Stimulated activated effector memory CD8-positive, alpha-beta T cell treated with anti-CD3 and anti-CD28 coated beads, Interleukin-12 subunit alpha, Interleukin-12 subunit beta, amount 100 ng/mL, for 72 hours (primary cell): ENCODE measurements around the gene APOL1.
"Not testable (repeated sequence)": the region's sequence is repeated elsewhere in the genome, so short reads cannot be mapped to it uniquely, and the experiment has no call there.

Experiments
- ATAC-seq: fragments of 150-1000 bp; cut with Tn5 transposase; 2 replicates; pipeline ENCODE4 v1.10.0; 2021
- DNase-seq, 2 donors: peaks; one replicate each; pipeline ENCODE4 v3.0.0; 2021 to 2022; ENCODE audit warnings: low spot score in 2 of 2
- H3K27ac Mint-ChIP-seq: one replicate; pipeline ENCODE4 v1.8.0; 2022; ENCODE audit warnings: mild to moderate bottlenecking, mixed read lengths
- H3K36me3 Mint-ChIP-seq: one replicate; pipeline ENCODE4 v1.8.0; 2022; ENCODE audit warnings: mild to moderate bottlenecking, mixed read lengths
- H3K4me1 Mint-ChIP-seq: one replicate; pipeline ENCODE4 v1.8.0; 2022; ENCODE audit warnings: mixed read lengths
- H3K4me3 Mint-ChIP-seq: one replicate; pipeline ENCODE4 v1.8.0; 2022; ENCODE audit warnings: mild to moderate bottlenecking, mixed read lengths
- H3K9me3 Mint-ChIP-seq: one replicate; pipeline ENCODE4 v1.8.0; 2022; ENCODE audit warnings: mixed read lengths

APOL1 gene

GRCh38 chr22:36247955-36248354 is 5.0 kb upstream of the APOL1 start:
- H3K4me1 Mint-ChIP-seq, result peaks cover 17% of the 10 kb centered on the region
- H3K27ac Mint-ChIP-seq, result no peak overlapping the region
- no peak for DNase-seq

GRCh38 chr22:36249160-36249559 is 3.8 kb upstream of the APOL1 start:
- H3K4me1 Mint-ChIP-seq, result peaks cover 29% of the 10 kb centered on the region
- DNase-seq, result no peak
- H3K36me3 Mint-ChIP-seq, result peaks cover 14% of the 10 kb centered on the region
- no peaks in the 10 kb centered on the region for H3K9me3 Mint-ChIP-seq
- no peak for ATAC-seq
- H3K27ac Mint-ChIP-seq, result no peak overlapping the region
- no peak overlapping the region for H3K4me3 Mint-ChIP-seq

More at GRCh38 chr22:36247955-36248354, 5.0 kb upstream of the APOL1 start:
- ATAC-seq, result no peak
- Mint-ChIP-seq H3K4me3 (no peak overlapping the region), H3K9me3 (no peaks in the 10 kb centered on the region), H3K36me3 (peaks cover 7% of the 10 kb centered on the region)

DNA sequence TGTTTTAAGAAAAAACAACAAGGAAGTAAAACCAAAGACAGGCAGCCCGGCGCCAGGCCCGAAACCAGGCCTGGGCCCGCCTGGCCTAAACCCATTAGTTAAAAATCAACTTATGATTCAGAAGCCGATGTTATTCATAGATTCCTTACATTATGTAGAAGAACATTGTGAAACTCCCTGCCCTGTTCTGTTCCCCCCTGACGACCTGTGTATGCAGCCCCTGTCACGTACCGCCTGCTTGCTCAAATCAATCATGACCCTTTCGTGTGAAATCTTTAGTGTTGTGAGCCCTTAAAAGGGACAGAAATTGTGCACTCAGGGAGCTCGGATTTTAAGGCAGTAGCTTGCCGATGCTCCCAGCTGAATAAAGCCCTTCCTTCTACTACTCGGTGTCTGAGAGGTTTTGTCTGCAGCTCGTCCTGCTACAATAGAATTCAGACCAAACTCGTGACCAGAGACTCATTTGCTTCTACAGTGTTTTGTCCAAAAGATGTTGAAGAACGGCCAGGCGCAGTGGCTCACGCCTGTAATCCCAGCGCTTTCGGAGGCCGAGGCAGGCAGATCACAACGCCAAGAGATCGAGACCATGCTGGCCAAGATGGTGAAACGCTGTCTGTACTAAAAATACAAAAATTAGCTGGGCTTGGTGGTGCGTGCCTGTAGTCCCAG is 2.5 kb upstream of the APOL1 start:
- H3K4me1 Mint-ChIP-seq, result peaks cover 42% of the 10 kb centered on the region
- peaks cover 18% of the 10 kb centered on the region for H3K36me3 Mint-ChIP-seq
- peak overlapping the region; percentile 32 for H3K27ac Mint-ChIP-seq
- DNase-seq, H3K4me3 Mint-ChIP-seq, H3K9me3 Mint-ChIP-seq, ATAC-seq: not testable (repeated sequence)

DNA sequence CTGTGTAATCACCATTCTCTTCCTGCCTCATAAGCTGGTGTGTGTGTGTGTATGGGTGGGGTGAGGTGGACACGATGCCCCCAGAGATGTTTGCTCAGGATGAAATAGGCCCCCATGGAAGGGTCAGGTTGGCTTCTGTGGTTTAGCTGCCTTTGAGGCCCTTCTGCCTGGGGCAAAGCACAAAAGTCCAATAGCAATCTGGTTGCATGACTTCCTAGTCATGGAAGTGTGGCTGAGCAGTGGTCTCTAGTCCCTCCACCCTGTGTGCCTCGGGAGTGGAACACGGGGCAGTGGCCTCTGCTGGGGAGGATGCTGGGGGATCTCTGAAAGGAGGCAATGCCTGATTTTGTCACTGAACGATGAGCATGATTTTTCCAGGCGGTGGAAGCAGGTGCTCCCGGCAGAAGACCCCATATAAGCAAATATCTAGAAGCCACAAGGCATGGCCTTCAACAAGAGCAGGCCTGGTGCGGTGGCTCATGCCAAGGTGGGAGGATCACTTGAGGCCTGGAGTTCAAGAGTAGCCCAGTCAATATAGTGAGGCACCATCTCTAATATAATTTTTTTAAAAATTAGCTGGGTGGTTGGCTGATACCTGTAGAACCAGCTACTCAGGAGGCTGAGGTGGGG is 839 bp upstream of the APOL1 start:
- peak overlapping the region; percentile 96 for H3K4me3 Mint-ChIP-seq
- ATAC-seq, H3K9me3 Mint-ChIP-seq, DNase-seq: not testable (repeated sequence)
- peaks cover 59% of the 10 kb centered on the region for H3K4me1 Mint-ChIP-seq
- peak overlapping the region; percentile 99 for H3K27ac Mint-ChIP-seq
- peaks cover 30% of the 10 kb centered on the region for H3K36me3 Mint-ChIP-seq

GRCh38 chr22:36253523-36254490 is 874 bp downstream of the APOL1 start:
- peaks cover 42% of the 10 kb centered on the region for H3K36me3 Mint-ChIP-seq
- H3K4me1 Mint-ChIP-seq, result peaks cover 73% of the 10 kb centered on the region
- H3K4me3 Mint-ChIP-seq, result peak overlapping the region; percentile 96
- ATAC-seq (peak; percentile 45), DNase-seq (no peak)
- H3K27ac Mint-ChIP-seq, result peak overlapping the region; percentile 99
- no peaks in the 10 kb centered on the region for H3K9me3 Mint-ChIP-seq

GRCh38 chr22:36255572-36255971 is 2.6 kb downstream of the APOL1 start:
- H3K27ac Mint-ChIP-seq, result peak overlapping the region; percentile 99
- H3K4me1 Mint-ChIP-seq, result peaks cover 80% of the 10 kb centered on the region
- not testable (repeated sequence) for ATAC-seq

DNA sequence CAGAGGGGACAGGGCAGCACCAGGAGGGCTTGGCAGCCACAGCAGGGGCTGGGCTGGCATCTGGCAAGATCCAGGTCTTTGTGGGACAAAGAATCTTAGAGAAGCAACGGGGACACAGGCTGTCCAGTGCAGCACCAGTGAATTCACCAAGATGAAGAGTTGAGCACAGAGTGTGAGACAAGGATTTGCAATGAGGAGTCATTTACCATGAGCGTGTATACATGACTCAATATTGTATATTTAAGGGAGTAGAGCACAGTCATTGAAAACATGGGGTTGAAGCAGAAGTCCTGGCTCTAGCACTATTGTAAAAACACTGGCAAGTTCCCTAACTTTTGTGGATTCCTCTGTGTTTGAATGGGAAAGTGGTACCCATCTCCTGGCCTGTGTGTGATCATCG is 3.5 kb downstream of the APOL1 start:
- peaks cover 68% of the 10 kb centered on the region for H3K36me3 Mint-ChIP-seq
- H3K4me3 Mint-ChIP-seq, result peak overlapping the region; percentile 96
- no peaks in the 10 kb centered on the region for H3K9me3 Mint-ChIP-seq
- DNase-seq, result no peak
- ATAC-seq, result peak; percentile 64
- peaks cover 77% of the 10 kb centered on the region for H3K4me1 Mint-ChIP-seq
- H3K27ac Mint-ChIP-seq, result peak overlapping the region; percentile 84

More at GRCh38 chr22:36255572-36255971, 2.6 kb downstream of the APOL1 start:
- DNase-seq, H3K9me3 Mint-ChIP-seq: not testable (repeated sequence)
- Mint-ChIP-seq H3K36me3 (peaks cover 59% of the 10 kb centered on the region), H3K4me3 (peak overlapping the region; percentile 96)

DNA sequence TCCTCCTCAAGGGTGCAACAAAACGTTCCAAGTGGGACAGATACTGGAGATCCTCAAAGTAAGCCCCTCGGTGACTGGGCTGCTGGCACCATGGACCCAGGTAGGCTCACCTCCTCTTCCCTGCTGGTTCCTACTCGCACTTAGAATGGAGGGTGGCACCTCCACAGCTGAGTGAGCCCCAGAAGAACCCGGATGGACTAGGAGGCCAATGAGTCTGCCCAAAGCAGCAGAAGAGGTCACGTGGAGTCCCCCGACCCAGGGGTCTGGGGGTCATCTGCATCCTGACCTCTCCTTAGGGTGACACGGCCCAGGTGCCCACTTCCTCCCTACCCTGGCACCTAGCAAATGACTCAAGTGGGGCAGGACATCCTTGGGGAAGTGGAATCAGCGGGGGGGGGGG is 4.4 kb downstream of the APOL1 start:
- Mint-ChIP-seq H3K27ac (peak overlapping the region; percentile 90), H3K4me1 (peaks cover 72% of the 10 kb centered on the region), H3K4me3 (no peak overlapping the region), H3K36me3 (peaks cover 76% of the 10 kb centered on the region), H3K9me3 (no peaks in the 10 kb centered on the region)
- DNase-seq, result no peak
- ATAC-seq, result no peak

DNA sequence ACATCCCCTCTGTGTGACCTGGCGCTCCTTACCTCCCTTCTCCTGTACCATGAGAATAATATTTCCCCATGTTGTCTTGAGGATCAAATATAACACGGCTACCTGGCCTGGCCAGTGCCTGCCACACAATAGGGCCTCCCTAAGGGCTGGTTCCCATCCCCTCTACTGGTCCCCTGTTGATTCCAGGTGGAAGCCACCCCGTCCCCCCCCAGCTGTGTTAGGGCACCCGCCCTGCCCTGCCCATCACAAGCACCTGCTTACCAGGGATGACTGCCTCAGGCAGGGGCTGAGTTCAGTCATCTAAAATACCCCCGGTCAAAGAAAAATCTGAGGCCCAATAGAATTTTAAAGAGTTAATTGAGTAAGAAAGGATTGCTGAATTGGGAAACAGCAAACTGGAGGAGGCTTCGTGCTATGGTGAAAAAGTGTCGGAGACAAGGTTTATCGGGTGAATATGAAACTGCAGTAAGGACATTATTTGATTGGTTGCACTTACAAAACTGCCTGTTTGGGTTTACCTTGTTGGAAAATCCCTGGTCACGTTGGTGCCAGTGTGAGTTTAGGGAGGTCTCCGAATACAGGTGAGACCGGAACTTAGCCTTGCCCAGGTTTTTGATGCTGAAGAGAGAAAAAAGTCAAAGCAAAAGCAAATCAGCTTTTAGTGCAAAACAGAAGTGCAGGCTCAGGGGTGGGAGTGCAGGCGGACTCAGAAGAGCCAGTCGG is 5.2 kb downstream of the APOL1 start:
- DNase-seq, result no peak
- no peak for ATAC-seq
- H3K4me3 Mint-ChIP-seq, result peak overlapping the region; percentile 61
- peak overlapping the region; percentile 90 for H3K27ac Mint-ChIP-seq
- no peaks in the 10 kb centered on the region for H3K9me3 Mint-ChIP-seq
- peaks cover 76% of the 10 kb centered on the region for H3K36me3 Mint-ChIP-seq
- peaks cover 66% of the 10 kb centered on the region for H3K4me1 Mint-ChIP-seq

- H3K36me3 Mint-ChIP-seq, result peaks cover 81% of the 10 kb centered on the region
- peak overlapping the region; percentile 90 for H3K27ac Mint-ChIP-seq
- H3K4me3 Mint-ChIP-seq, result peak overlapping the region; percentile 61
- ATAC-seq (peak; percentile 85), DNase-seq (peak in 1 of 2 donors; percentile 71)
- H3K4me1 Mint-ChIP-seq, result peaks cover 58% of the 10 kb centered on the region
- H3K9me3 Mint-ChIP-seq, result no peaks in the 10 kb centered on the region
Measured at GRCh38 chr22:36258701-36259614, 6.0 kb downstream of the APOL1 start.

- DNase-seq (no peak), ATAC-seq (no peak)
- H3K9me3 Mint-ChIP-seq, result no peaks in the 10 kb centered on the region
- H3K36me3 Mint-ChIP-seq, result peaks cover 82% of the 10 kb centered on the region
- no peak overlapping the region for H3K4me3 Mint-ChIP-seq
- peaks cover 50% of the 10 kb centered on the region for H3K4me1 Mint-ChIP-seq
- H3K27ac Mint-ChIP-seq, result peak overlapping the region; percentile 90
Measured at GRCh38 chr22:36259615-36260300, 6.8 kb downstream of the APOL1 start.

DNA sequence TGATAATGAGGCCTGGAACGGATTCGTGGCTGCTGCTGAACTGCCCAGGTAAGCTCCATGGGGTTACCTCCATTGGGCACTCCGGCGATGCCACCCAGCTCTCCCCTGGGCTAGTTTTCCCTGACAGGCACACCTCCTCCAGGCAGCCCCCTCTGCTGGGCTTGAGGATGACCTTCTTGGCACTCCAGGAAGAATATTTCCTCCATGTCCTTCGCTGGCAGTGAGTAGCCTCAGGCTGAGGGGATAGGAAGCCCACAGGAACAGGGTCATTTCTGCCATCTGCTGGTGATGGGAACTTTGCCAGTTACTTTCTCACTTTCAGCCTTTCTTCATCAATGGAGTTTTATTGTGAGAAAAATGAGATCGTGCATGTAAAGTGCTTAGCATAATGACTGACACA is 8.7 kb downstream of the APOL1 start:
- not testable (repeated sequence) for DNase-seq, H3K9me3 Mint-ChIP-seq, H3K27ac Mint-ChIP-seq, H3K4me3 Mint-ChIP-seq, ATAC-seq
- H3K4me1 Mint-ChIP-seq, result peaks cover 30% of the 10 kb centered on the region
- H3K36me3 Mint-ChIP-seq, result peaks cover 90% of the 10 kb centered on the region

- Mint-ChIP-seq H3K27ac (peak overlapping the region; percentile 68), H3K4me1 (peaks cover 26% of the 10 kb centered on the region), H3K36me3 (peaks cover 96% of the 10 kb centered on the region)
- not testable (repeated sequence) for DNase-seq, H3K4me3 Mint-ChIP-seq, ATAC-seq, H3K9me3 Mint-ChIP-seq
Measured at GRCh38 chr22:36262307-36262706, 9.4 kb downstream of the APOL1 start.
